ENCODE results near the gene FANCD2OS. TPM values are rescaled to one million over a fixed set of nuclear protein-coding genes. Genes with fewer than 3 reads are reported as not detected.

FANCD2OS gene, protein sequence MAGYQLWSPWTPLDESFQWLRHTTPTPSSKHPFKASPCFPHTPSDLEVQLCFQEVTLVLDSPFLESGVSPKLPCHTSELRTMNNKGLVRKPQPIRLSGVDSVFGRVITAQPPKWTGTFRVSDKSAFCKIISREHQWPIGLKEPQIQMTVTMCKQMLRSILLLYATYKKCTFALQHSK
- total RNA-seq, result not detected in 2 replicates

DNA sequence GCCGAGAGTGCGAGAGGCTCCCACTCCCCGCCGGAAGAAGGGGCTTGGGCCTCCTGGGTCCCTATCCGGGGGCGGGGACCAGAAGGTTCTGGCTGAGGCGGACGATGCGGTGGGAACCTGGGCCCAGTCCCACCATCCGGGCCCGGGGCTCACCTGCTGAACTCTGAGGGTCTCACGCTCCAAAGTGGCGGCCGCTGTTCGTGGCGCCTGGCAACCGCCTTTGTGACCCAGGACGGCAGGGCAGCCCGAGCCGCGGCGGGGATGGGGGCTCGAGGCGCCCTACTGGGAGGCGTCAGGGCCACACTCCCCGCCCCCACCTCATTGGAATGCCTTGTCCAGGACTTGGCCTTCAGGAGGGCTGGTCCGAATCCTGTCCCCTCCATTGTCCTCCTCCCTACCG lies at the start of gene FANCD2OS:
Gene FANCD2OS (minus strand): TSS at position 165 of the 400 bp plus-strand sequence. CDS start 3,481 bp downstream, outside the sequence.

DNA sequence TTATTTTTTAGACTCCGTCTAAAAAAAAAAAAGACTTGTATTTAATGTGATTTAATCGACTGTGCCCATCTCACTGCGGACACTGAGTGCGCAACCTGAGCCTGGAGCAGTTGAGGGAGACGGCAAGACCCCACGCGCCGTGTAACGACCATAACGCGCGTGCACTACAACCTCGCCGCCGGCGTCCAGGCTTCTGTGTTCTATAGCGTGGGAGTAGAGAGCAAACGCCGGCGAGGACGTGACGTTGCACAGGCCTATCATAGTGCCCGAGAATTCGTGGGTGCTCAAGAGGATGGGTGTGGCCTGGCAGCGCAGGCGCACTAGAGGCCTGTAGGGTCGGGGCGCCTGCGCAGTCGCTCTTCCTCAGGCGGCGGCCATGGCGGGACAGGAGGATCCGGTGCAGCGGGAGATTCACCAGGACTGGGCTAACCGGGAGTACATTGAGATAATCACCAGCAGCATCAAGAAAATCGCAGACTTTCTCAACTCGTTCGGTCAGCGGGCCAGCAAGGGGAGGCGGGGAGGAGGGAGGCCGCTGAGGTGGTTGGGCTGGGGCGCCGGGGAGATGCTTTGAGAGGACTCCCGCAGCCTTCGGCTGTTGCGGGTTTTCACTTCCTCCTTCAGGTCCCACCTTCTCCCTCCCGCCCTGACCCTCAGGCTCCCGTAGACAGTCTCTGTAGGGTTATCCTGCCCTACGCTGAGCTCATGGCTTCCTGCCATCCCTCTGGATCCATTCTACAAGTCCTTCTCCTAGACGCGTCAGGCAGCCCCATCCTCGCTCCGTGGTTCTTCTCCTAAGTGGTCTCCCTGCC lies 7.5 kb upstream of the FANCD2OS start, which contains the start of gene BRK1:
Gene BRK1 (plus strand): TSS at position 350 of the 812 bp plus-strand sequence. CDS start 27 bp downstream, at position 377.

Other genes with a start within 250 kb of the FANCD2OS start
- gene CIDEC, start 228.0 kb downstream of the FANCD2OS start, total RNA-seq, result 0.18 TPM in 1 of 2 replicates, not detected in the other
- 55.6 and 71.6 TPM in 2 replicates for gene JAGN1, start 217.6 kb downstream of the FANCD2OS start, total RNA-seq
- 0.54 TPM in 1 of 2 replicates, not detected in the other for gene IL17RE, start 205.4 kb downstream of the FANCD2OS start, total RNA-seq
- gene IL17RC, start 191.2 kb downstream of the FANCD2OS start, total RNA-seq, result 35.4 and 50.9 TPM in 2 replicates
- 23.0 and 26.7 TPM in 2 replicates for gene CRELD1, start 174.4 kb downstream of the FANCD2OS start, total RNA-seq
- gene PRRT3, start 155.8 kb downstream of the FANCD2OS start, total RNA-seq, result 2.8 and 3.8 TPM in 2 replicates
- 68.5 and 87.6 TPM in 2 replicates for gene EMC3, start 121.4 kb downstream of the FANCD2OS start, total RNA-seq
- gene FANCD2, start 81.8 kb downstream of the FANCD2OS start, total RNA-seq, result 2.9 and 12.5 TPM in 2 replicates
- 150 and 153 TPM in 2 replicates for gene BRK1, start 7.4 kb upstream of the FANCD2OS start, total RNA-seq
- gene VHL, start 33.5 kb upstream of the FANCD2OS start, total RNA-seq, result 32.0 and 32.2 TPM in 2 replicates
- gene IRAK2, start 56.7 kb upstream of the FANCD2OS start, total RNA-seq, result 2.7 and 10.9 TPM in 2 replicates
- 10.5 and 11.0 TPM in 2 replicates for gene TATDN2, start 140.2 kb upstream of the FANCD2OS start, total RNA-seq
- not detected in 2 replicates for gene GHRL, start 184.7 kb upstream of the FANCD2OS start, total RNA-seq
- 245 and 250 TPM in 2 replicates for gene SEC13, start 212.9 kb upstream of the FANCD2OS start, total RNA-seq